HepG2 (cell line): Measurements from ENCODE around the gene ZNF586. TPM values are rescaled to one million over a fixed set of nuclear protein-coding genes. Genes with fewer than 3 reads are reported as not detected.

Source experiments
- CHD2 ChIP-seq: IDR thresholded peaks from 2 replicates; pipeline ENCODE4 v1.6.1; 2011; ENCODE audit warnings: low read depth, low read length, improper control_type of control experiment
- EZH2 ChIP-seq: conservative IDR thresholded peaks from 2 replicates; pipeline ENCODE4 v1.6.1; 2012; ENCODE audit warnings: mild to moderate bottlenecking, low read depth, low read length, moderate library complexity
- JDP2 ChIP-seq: sonication (generic); formaldehyde crosslinking; IDR thresholded peaks from 2 replicates; pipeline ENCODE4 v1.8.1; 2022; ENCODE audit warnings: missing genetic modification reagents, borderline replicate concordance
- KLF11 ChIP-seq: IDR thresholded peaks from 2 replicates; pipeline ENCODE4 v1.6.1; 2016; ENCODE audit warnings: missing compliant biosample characterization
- SRSF9 ChIP-seq: fragments of 200-400 bp; formaldehyde crosslinking; IDR thresholded peaks from 2 replicates; pipeline ENCODE4 v1.6.1; 2018; ENCODE audit warnings: borderline replicate concordance, mild to moderate bottlenecking, low read depth, low read length; ENCODE audit not compliant: insufficient read depth, poor library complexity, severe bottlenecking
- TFAP4 ChIP-seq: sonication (generic); IDR thresholded peaks from 2 replicates; pipeline ENCODE4 v1.6.1; 2016; ENCODE audit warnings: low read depth, borderline replicate concordance
- ZBTB7A ChIP-seq: sonication (generic); formaldehyde crosslinking; IDR thresholded peaks from 2 replicates; pipeline ENCODE4 v1.8.0; 2022; ENCODE audit warnings: mild to moderate bottlenecking, missing genetic modification reagents
- ZNF564 ChIP-seq: sonication (generic); formaldehyde crosslinking; IDR thresholded peaks from 2 replicates; pipeline ENCODE4 v1.8.1; 2023; ENCODE audit warnings: mild to moderate bottlenecking, missing genetic modification reagents
- ZSCAN22 ChIP-seq: sonication (generic); formaldehyde crosslinking; IDR thresholded peaks from 2 replicates; pipeline ENCODE4 v1.4.0; 2020; ENCODE audit warnings: mild to moderate bottlenecking, missing genetic modification reagents
- polyA plus RNA-seq, 8 experiments: library from polyadenylated mRNA; depleted of rRNA in 3 of 8; stranded (reverse) in 7 of 8; unstranded in 1 of 8; fragments of >200 nt; fragmentation: Illumina TruSeq in 4 of 8; extraction: Trizol in 4 of 8; gene quantifications; 2 replicates each; pipeline versions ENCODE4 v1.2.1 to v1.2.3, GENCODE V29; 2011 to 2016; ENCODE audit warnings: low read depth in 4 of 8, missing spikeins in 1 of 8, mixed read lengths in 1 of 8; ENCODE audit not compliant: insufficient read depth in 1 of 8
- total RNA-seq, 5 experiments: library from RNA; depleted of rRNA; stranded (reverse); fragments of >200 nt; fragmentation: Illumina TruSeq; extraction: Trizol; gene quantifications; 2 replicates each; pipeline ENCODE4 v1.2.3, GENCODE V29; 2016; ENCODE audit warnings: low read depth in 1 of 5
- TF ChIP-seq, protein P1 (sequence below): sonication (generic); formaldehyde crosslinking; IDR thresholded peaks from 2 replicates; pipeline ENCODE4 v1.5.0; 2020; ENCODE audit warnings: missing genetic modification reagents, mild to moderate bottlenecking, borderline replicate concordance
- TF ChIP-seq, protein P2 (sequence below), 2 experiments: IDR thresholded peaks; 2 replicates each; pipeline ENCODE4 v1.6.1; 2011 to 2012; ENCODE audit warnings: low read length in 2 of 2, borderline replicate concordance in 1 of 2, low read depth in 1 of 2, mild to moderate bottlenecking in 1 of 2, moderate library complexity in 1 of 2
- TF ChIP-seq, protein P3 (sequence below): sonication (generic); formaldehyde crosslinking; IDR thresholded peaks from 2 replicates; pipeline ENCODE4 v1.4.0; 2020; ENCODE audit warnings: missing genetic modification reagents, borderline replicate concordance

The ZNF586 gene
- total and polyA plus RNA-seq, 2 of the 13 experiments (the other 11 are each of a cell fraction or from before 2014, with no cell fraction given): 0.50 to 3.4 TPM

DNA sequence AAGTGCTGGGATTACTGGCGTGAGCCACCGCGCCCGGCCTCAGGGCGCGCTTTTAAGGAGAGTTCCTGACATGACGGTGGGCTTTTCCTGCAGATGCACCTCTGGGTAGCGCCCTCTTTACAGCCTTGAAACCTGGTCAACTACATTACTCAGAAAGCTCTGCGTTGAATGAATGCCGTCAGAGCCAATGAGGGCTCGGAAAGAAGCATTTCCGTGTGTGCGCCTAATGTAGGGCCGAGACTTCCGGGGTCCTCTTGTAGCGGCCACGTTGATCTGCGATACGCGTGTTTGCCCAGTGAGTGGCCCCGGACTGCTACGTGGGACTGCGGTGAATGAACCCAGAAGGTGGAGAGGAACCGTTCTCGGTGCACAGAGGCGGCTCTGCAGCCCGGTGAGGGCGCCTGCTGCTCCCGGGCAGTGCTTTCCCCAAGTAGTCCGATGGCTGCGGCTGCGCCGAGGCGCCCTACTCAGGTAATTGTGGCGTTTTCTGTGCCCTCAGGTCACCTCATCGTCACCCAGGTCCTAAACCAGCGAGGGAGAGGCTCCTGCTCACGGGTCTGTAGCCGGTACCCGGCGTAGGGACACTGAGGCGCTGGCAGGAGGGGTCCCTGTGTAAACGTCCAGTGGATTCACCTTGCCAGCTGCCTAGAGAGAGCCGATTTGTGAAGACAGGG lies 50.1 kb downstream of the ZNF586 start (continued):
- TF ChIP-seq SRSF9 (no peak), KLF11 (peak; percentile 81; the same call in 1 of the 2 replicates), ZBTB7A (CRISPR knock-in tag) (0 out of 2 replicates have a peak, but pooled peaks have one; percentile 22), EZH2 (no peak), CHD2 (no peak), ZSCAN22 (CRISPR knock-in tag) (peak; percentile 89), ZNF564 (no peak), TFAP4 (no peak), JDP2 (no peak)
- TF ChIP-seq, protein P1, sequence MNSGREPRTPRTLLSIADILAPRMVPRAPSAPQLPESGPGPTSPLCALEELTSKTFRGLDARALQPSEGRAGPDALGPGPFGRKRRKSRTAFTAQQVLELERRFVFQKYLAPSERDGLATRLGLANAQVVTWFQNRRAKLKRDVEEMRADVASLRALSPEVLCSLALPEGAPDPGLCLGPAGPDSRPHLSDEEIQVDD (CRISPR knock-in tag): no peak
- TF ChIP-seq, protein P2, sequence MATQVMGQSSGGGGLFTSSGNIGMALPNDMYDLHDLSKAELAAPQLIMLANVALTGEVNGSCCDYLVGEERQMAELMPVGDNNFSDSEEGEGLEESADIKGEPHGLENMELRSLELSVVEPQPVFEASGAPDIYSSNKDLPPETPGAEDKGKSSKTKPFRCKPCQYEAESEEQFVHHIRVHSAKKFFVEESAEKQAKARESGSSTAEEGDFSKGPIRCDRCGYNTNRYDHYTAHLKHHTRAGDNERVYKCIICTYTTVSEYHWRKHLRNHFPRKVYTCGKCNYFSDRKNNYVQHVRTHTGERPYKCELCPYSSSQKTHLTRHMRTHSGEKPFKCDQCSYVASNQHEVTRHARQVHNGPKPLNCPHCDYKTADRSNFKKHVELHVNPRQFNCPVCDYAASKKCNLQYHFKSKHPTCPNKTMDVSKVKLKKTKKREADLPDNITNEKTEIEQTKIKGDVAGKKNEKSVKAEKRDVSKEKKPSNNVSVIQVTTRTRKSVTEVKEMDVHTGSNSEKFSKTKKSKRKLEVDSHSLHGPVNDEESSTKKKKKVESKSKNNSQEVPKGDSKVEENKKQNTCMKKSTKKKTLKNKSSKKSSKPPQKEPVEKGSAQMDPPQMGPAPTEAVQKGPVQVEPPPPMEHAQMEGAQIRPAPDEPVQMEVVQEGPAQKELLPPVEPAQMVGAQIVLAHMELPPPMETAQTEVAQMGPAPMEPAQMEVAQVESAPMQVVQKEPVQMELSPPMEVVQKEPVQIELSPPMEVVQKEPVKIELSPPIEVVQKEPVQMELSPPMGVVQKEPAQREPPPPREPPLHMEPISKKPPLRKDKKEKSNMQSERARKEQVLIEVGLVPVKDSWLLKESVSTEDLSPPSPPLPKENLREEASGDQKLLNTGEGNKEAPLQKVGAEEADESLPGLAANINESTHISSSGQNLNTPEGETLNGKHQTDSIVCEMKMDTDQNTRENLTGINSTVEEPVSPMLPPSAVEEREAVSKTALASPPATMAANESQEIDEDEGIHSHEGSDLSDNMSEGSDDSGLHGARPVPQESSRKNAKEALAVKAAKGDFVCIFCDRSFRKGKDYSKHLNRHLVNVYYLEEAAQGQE (IDR thresholded peaks at IDR 0.05; ENCODE audit: borderline replicate concordance in 1 of 2, low read depth in 1 of 2, low read length in 2 of 2): no peak
- TF ChIP-seq, protein P3, sequence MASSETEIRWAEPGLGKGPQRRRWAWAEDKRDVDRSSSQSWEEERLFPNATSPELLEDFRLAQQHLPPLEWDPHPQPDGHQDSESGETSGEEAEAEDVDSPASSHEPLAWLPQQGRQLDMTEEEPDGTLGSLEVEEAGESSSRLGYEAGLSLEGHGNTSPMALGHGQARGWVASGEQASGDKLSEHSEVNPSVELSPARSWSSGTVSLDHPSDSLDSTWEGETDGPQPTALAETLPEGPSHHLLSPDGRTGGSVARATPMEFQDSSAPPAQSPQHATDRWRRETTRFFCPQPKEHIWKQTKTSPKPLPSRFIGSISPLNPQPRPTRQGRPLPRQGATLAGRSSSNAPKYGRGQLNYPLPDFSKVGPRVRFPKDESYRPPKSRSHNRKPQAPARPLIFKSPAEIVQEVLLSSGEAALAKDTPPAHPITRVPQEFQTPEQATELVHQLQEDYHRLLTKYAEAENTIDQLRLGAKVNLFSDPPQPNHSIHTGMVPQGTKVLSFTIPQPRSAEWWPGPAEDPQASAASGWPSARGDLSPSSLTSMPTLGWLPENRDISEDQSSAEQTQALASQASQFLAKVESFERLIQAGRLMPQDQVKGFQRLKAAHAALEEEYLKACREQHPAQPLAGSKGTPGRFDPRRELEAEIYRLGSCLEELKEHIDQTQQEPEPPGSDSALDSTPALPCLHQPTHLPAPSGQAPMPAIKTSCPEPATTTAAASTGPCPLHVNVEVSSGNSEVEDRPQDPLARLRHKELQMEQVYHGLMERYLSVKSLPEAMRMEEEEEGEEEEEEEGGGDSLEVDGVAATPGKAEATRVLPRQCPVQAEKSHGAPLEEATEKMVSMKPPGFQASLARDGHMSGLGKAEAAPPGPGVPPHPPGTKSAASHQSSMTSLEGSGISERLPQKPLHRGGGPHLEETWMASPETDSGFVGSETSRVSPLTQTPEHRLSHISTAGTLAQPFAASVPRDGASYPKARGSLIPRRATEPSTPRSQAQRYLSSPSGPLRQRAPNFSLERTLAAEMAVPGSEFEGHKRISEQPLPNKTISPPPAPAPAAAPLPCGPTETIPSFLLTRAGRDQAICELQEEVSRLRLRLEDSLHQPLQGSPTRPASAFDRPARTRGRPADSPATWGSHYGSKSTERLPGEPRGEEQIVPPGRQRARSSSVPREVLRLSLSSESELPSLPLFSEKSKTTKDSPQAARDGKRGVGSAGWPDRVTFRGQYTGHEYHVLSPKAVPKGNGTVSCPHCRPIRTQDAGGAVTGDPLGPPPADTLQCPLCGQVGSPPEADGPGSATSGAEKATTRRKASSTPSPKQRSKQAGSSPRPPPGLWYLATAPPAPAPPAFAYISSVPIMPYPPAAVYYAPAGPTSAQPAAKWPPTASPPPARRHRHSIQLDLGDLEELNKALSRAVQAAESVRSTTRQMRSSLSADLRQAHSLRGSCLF (CRISPR knock-in tag): no peak
